Fibroblast of lung (primary cell): ENCODE data around the gene ZNF398.

Experiments used
- CTCF ChIP-seq, 2 donors: IDR thresholded peaks in 1 of 2; conservative IDR thresholded peaks in 1 of 2; 1 replicate in 1 of 2; 2 replicates in 1 of 2; pipeline ENCODE4 v1.5.1; 2011 to 2012; ENCODE audit warnings: low read length in 2 of 2, control low read depth in 1 of 2, inconsistent platforms in 1 of 2, low read depth in 1 of 2, mild to moderate bottlenecking in 1 of 2
- EZH2 ChIP-seq: IDR thresholded peaks from 2 replicates; pipeline ENCODE4 v1.5.1; 2012; ENCODE audit warnings: low read length, control low read depth, mild to moderate bottlenecking; ENCODE audit errors: missing control alignments

- no peak for TF ChIP-seq CTCF (conservative IDR thresholded peaks at IDR 0.05 in 1 of 2, IDR thresholded peaks at IDR 0.05 in 1 of 2; ENCODE audit: low read depth in 1 of 2, low read length in 2 of 2)
- TF ChIP-seq EZH2 = no peak
These were observed 52.2 kb downstream of the ZNF398 start for GRCh38 chr7:149199234-149199995.
